CD8-positive, alpha-beta memory T cell (primary cell): ENCODE measurements around the gene OR1I1. TPM values are rescaled to one million over a fixed set of nuclear protein-coding genes. Genes with fewer than 3 reads are reported as not detected.
"Not testable (repeated sequence)": the region's sequence is repeated elsewhere in the genome, so short reads cannot be mapped to it uniquely, and the experiment has no call there.

ENCODE experiments used
- CTCF ChIA-PET: fragments of 350-600 bp; sonication (Branson Sonifier 250); formaldehyde crosslinking; loops from one replicate; lab custom pipeline; 2021; ENCODE audit warnings: antibody characterized with exemption; lab: Charles Lee
- POLR2A ChIA-PET: fragments of 350-600 bp; sonication (Branson Sonifier 250); formaldehyde crosslinking; loops from one replicate; lab custom pipeline; 2021; ENCODE audit warnings: antibody characterized with exemption; lab: Charles Lee
- DNase-seq, 5 donors: peaks; one replicate each; pipeline versions ENCODE4 v3.0.0 to v3.0.0-alpha.2; 2020 to 2022; ENCODE audit warnings: mixed read lengths in 1 of 5
- H3K27ac ChIP-seq: one replicate; pipeline ENCODE4 v1.7.0; 2013; ENCODE audit warnings: low read depth, mild to moderate bottlenecking, low read length, moderate library complexity
- H3K27me3 ChIP-seq: 2 replicates; pipeline ENCODE4 v1.7.0; 2013; ENCODE audit warnings: low read length, mild to moderate bottlenecking; ENCODE audit not compliant: insufficient read depth, poor library complexity, severe bottlenecking
- H3K36me3 ChIP-seq: 2 replicates; pipeline ENCODE4 v1.7.0; 2013; ENCODE audit warnings: mild to moderate bottlenecking, low read length, moderate library complexity; ENCODE audit not compliant: insufficient read depth
- H3K4me1 ChIP-seq: 2 replicates; pipeline ENCODE4 v1.7.0; 2013; ENCODE audit warnings: mild to moderate bottlenecking, low read length, moderate library complexity; ENCODE audit not compliant: insufficient read depth
- H3K4me3 ChIP-seq: 2 replicates; pipeline ENCODE4 v1.7.0; 2013; ENCODE audit warnings: mild to moderate bottlenecking, low read length
- H3K9me3 ChIP-seq: 2 replicates; pipeline ENCODE4 v1.7.0; 2013; ENCODE audit warnings: mild to moderate bottlenecking, low read length
- H3K27ac Mint-ChIP-seq, 8 donors: one replicate each; pipeline ENCODE4 v1.8.0; 2020 to 2021; ENCODE audit warnings: mixed read lengths in 8 of 8, mild to moderate bottlenecking in 6 of 8, inconsistent platforms in 3 of 8, moderate library complexity in 3 of 8
- H3K27me3 Mint-ChIP-seq, 2 donors: one replicate each; pipeline ENCODE4 v1.8.0; 2020 to 2021; ENCODE audit warnings: mixed read lengths in 2 of 2, mild to moderate bottlenecking in 1 of 2, moderate library complexity in 1 of 2
- H3K36me3 Mint-ChIP-seq, 3 donors: one replicate each; pipeline ENCODE4 v1.8.0; 2020 to 2021; ENCODE audit warnings: mixed read lengths in 3 of 3, inconsistent platforms in 1 of 3, mild to moderate bottlenecking in 1 of 3
- H3K4me1 Mint-ChIP-seq, 3 donors: one replicate each; pipeline ENCODE4 v1.8.0; 2020 to 2021; ENCODE audit warnings: mixed read lengths in 3 of 3, inconsistent platforms in 1 of 3, mild to moderate bottlenecking in 1 of 3
- H3K4me3 Mint-ChIP-seq, 7 donors: one replicate each; pipeline ENCODE4 v1.8.0; 2020 to 2021; ENCODE audit warnings: mixed read lengths in 7 of 7, mild to moderate bottlenecking in 6 of 7, moderate library complexity in 4 of 7, inconsistent platforms in 2 of 7
- H3K9me3 Mint-ChIP-seq, 5 donors: one replicate each; pipeline ENCODE4 v1.8.0; 2020 to 2022; ENCODE audit warnings: mixed read lengths in 5 of 5, mild to moderate bottlenecking in 3 of 5, moderate library complexity in 2 of 5, inconsistent platforms in 1 of 5
- polyA plus RNA-seq: library from polyadenylated mRNA; unstranded; fragments of 300-500 nt; fragmentation: Illumina TruSeq; gene quantifications from one replicate; pipeline ENCODE4 v1.2.3, GENCODE V29; 2021
- total RNA-seq, 2 experiments: library from RNA; stranded (reverse); gene quantifications; one replicate each; pipeline ENCODE4 v1.2.3, GENCODE V29; 2021

OR1I1 gene
- total and polyA plus RNA-seq, 3 experiments from 2014 or later = not detected

DNA sequence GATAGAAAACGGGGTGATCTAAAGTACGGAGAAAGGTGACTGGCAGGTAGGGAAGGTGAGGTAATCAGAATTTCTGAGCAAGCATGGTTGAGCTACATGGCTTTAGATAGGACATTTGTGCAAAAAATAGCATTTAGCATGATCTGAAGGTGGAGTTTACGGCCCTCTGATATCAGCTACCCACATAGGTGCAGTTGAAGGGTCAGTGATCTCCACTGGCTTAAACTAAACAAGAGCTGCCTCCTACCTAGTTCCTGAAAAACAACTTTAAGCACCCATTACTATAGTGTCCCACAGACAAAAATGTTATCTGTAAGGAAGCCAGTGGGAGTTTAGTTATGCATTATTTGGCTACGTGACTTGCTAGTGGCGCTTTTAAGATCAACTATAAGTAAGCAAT lies 33.9 kb upstream of the OR1I1 start:
- POLR2A ChIA-PET = no interaction called here
- Histone ChIP-seq H3K27ac (no peak overlapping the region), H3K27me3 (peaks cover 4% of the 10 kb centered on the region), H3K4me3 (no peak overlapping the region), H3K4me1 (no peaks in the 10 kb centered on the region), H3K36me3 (no peaks in the 10 kb centered on the region), H3K9me3 (no peaks in the 10 kb centered on the region)
- Mint-ChIP-seq H3K9me3 (peaks cover 0 to 3% (median 0%) of the 10 kb centered on the region in 5 donors), H3K4me1 (no peaks in the 10 kb centered on the region), H3K27ac (peak overlapping the region in 1 of 8 donors; percentile 51), H3K4me3 (no peak overlapping the region), H3K27me3 (peaks cover 35 to 65% of the 10 kb centered on the region in 2 donors), H3K36me3 (no peaks in the 10 kb centered on the region)
- DNase-seq = no peak
- CTCF ChIA-PET = no interaction called here

DNA sequence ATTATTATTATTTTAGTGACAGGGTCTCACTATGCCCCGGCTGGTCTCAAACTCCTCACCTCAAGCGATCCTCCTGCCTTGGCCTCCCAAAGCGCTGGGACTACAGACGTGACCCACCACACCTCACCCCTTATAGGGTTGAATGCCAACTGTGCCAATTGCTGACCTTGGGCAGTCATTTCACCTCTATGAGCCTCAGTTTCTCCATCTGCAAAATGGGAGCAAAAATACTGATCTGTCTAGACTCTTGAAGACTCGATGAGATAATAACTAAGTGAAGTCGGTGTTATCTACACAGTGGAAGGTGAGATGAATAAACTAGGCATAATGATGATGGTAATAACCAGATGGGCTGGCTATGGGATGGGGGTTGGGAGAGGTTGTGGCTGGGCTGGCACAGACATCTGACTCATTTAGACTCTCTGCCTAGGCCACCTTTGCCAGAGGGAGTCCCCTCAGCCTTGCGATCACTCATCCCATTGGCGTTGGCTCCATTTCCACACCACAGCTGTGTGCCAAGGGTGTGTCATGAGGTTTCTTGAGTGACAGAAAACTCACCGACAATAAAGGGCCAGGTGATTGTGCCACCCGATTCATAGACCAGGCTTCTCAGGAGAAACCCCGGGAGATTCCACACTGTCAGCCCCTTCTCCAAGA lies 33.0 kb upstream of the OR1I1 start, which contains the start of gene CASP14:
Gene CASP14, plus strand, starts transcription at position 596 of the 657 bp plus-strand sequence. CDS start 2,772 bp downstream, outside the sequence.
- H3K36me3 ChIP-seq = no peaks in the 10 kb centered on the region
- no peaks in the 10 kb centered on the region for H3K4me1 ChIP-seq
- H3K27ac ChIP-seq = no peak within 1 kb of the TSS
- DNase-seq = no peak
- Mint-ChIP-seq H3K27me3 (peaks cover 34 to 69% of the 10 kb centered on the region in 2 donors), H3K4me1 (no peaks in the 10 kb centered on the region), H3K4me3 (no peak within 1 kb of the TSS), H3K27ac (no peak within 1 kb of the TSS), H3K36me3 (no peaks in the 10 kb centered on the region), H3K9me3 (peaks cover 0 to 3% (median 0%) of the 10 kb centered on the region in 5 donors)
- POLR2A ChIA-PET = no interaction called here
- CTCF ChIA-PET = no interaction called here
- H3K4me3 ChIP-seq = no peak within 1 kb of the TSS
- H3K9me3 ChIP-seq = no peaks in the 10 kb centered on the region
- H3K27me3 ChIP-seq = peaks cover 4% of the 10 kb centered on the region

DNA sequence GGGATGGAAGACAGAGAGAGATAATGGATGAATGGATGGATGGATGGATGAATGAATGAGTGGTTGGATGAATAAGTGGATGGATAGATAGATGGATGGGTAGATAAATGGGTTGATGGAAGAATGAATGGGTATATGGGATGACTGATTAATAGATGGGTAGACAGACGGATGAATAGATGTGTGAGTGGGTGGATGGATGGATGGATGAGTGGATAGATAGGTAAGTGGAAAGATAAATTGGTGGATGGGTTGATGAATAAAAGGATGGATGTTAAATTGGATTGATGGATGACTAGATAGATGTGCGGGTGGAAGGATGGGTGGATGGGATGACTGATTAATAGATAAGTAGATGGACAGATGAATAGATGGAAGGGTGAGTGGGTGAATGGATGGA lies 31.4 kb upstream of the OR1I1 start:
- Histone ChIP-seq H3K27me3 (peaks cover 4% of the 10 kb centered on the region), H3K9me3 (no peaks in the 10 kb centered on the region), H3K27ac (no peak overlapping the region), H3K36me3 (no peaks in the 10 kb centered on the region), H3K4me1 (no peaks in the 10 kb centered on the region), H3K4me3 (no peak overlapping the region)
- Mint-ChIP-seq H3K4me1 (no peaks in the 10 kb centered on the region), H3K27me3 (peaks cover 23 to 67% of the 10 kb centered on the region in 2 donors), H3K4me3 (no peak overlapping the region), H3K9me3 (peaks cover 0 to 3% (median 0%) of the 10 kb centered on the region in 5 donors), H3K36me3 (no peaks in the 10 kb centered on the region), H3K27ac (no peak overlapping the region)
- CTCF ChIA-PET = no interaction called here
- POLR2A ChIA-PET = no interaction called here
- no peak for DNase-seq

DNA sequence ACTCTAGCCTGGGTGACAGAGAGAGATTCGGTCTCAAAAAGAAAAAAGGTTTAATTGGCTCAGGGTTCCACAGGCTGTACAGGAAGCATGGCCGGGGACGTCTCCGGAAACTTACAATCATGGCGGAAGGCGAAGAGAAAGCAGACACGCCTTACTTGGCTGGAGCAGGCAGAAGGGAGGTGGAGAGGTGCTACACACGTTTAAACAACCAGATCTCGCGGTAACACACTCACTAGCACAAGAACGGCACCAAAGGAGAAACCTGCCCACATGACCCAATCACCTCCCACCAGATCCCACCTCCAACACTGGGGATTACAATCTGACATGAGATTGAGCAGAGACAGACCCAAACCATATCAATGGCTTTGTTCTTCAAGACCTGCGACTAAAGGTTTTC lies 20.0 kb upstream of the OR1I1 start:
- H3K4me1 ChIP-seq = no peaks in the 10 kb centered on the region
- ChIA-PET CTCF (no interaction called here), POLR2A (no interaction called here)
- Mint-ChIP-seq H3K27ac (no peak overlapping the region), H3K9me3 (peaks cover 0 to 8% (median 4%) of the 10 kb centered on the region in 5 donors), H3K36me3 (no peaks in the 10 kb centered on the region), H3K4me1 (no peaks in the 10 kb centered on the region), H3K4me3 (no peak overlapping the region), H3K27me3 (peaks cover 26 to 59% of the 10 kb centered on the region in 2 donors)
- no peak overlapping the region for H3K27ac ChIP-seq
- no peaks in the 10 kb centered on the region for H3K9me3 ChIP-seq
- no peaks in the 10 kb centered on the region for H3K36me3 ChIP-seq
- no peaks in the 10 kb centered on the region for H3K27me3 ChIP-seq
- no peak overlapping the region for H3K4me3 ChIP-seq
- no peak for DNase-seq

DNA sequence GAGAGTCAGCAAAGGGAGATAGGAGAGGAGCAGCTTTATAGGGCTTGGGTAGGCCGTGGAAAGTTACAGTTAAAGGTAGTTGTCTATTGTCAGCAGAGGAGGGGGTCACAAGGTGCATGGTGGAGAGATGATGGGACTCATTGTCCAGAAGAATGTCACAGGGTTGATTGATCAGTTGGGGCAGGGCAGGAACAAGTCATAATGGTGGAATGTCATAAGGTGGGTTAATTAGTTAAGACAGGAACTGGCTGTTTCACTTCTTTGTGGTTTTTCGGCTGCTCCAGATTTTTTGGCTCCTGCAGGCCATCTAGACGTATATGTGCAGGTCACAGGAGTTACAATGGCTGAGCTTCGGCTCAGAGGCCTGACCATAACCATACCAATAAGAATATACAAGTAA lies 11.6 kb upstream of the OR1I1 start:
- H3K4me1 Mint-ChIP-seq, H3K36me3 Mint-ChIP-seq, H3K4me1 ChIP-seq, H3K27me3 ChIP-seq, CTCF ChIA-PET, H3K9me3 Mint-ChIP-seq, H3K27ac Mint-ChIP-seq, H3K4me3 Mint-ChIP-seq, H3K27ac ChIP-seq, POLR2A ChIA-PET, H3K36me3 ChIP-seq, H3K4me3 ChIP-seq, H3K9me3 ChIP-seq, DNase-seq: not testable (repeated sequence)
- H3K27me3 Mint-ChIP-seq = peaks cover 11 to 29% of the 10 kb centered on the region in 2 donors

DNA sequence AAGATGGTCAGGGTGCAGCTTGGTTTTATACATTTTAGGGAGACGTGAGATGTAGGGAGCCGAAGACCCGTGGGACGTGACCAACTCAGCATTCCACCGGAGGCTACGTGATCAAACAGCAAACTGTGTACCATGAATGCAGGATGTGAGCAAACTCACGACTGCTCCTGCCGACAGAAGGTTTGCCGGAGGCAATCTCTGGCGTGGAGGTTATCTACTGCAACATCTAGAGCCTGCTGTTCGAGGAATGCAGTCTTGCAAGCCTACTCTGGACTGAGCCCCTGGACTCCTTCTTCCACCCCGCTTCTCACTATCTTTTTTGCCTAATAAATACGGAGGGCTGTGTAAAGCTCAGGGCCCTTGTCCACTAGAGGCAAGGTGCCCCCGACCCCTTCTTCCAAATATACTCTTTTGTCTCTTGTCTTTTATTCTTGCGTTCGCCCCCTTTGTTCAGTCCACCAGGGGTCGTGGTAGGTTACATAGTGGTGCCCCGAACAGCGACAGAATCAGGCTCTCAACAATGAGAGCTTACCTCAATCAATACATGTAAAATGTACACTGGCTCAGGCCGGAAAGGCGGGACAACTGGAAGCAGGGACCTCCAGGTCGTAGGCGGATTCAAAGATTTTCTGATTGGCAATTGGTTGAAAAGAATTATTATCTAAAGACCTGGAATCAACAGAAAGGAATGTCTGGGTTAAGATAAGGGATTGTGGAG lies 8.9 kb upstream of the OR1I1 start:
- no peaks in the 10 kb centered on the region for H3K27me3 ChIP-seq
- Mint-ChIP-seq H3K4me1 (no peaks in the 10 kb centered on the region), H3K27me3 (peaks cover 12 to 15% of the 10 kb centered on the region in 2 donors), H3K4me3 (no peak overlapping the region), H3K36me3 (no peaks in the 10 kb centered on the region), H3K9me3 (no peaks in the 10 kb centered on the region), H3K27ac (peak overlapping the region in 1 of 8 donors; percentile 6)
- ChIA-PET POLR2A (no interaction called here), CTCF (no interaction called here)
- no peak overlapping the region for H3K4me3 ChIP-seq
- no peak overlapping the region for H3K27ac ChIP-seq
- H3K9me3 ChIP-seq = no peaks in the 10 kb centered on the region
- no peaks in the 10 kb centered on the region for H3K36me3 ChIP-seq
- no peak for DNase-seq
- H3K4me1 ChIP-seq = no peaks in the 10 kb centered on the region

DNA sequence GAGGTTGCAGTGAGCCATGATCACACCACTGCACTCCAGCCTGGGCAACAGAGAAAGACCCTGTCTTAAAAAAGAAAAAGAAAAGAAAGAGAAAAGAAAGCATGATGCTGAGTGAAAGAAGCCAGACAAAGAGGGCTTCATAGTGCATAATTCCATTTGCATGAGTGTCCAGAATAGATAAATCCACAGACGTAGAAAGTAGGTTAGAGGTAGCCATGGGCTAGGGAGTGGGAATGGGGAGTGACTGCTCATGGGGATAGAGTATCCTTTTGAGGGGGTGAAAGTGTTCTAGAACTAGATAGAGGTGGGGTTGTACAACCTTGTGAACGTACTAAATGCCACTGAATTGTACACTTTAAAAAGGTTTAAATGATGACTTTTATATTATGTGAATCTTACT lies 7.6 kb upstream of the OR1I1 start:
- no peak overlapping the region for H3K27ac Mint-ChIP-seq
- H3K9me3 Mint-ChIP-seq = no peaks in the 10 kb centered on the region
- no peak for DNase-seq
- H3K27me3 Mint-ChIP-seq = peaks cover 17 to 21% of the 10 kb centered on the region in 2 donors
- H3K4me3 Mint-ChIP-seq = no peak overlapping the region
- H3K9me3 ChIP-seq = no peaks in the 10 kb centered on the region
- no peaks in the 10 kb centered on the region for H3K4me1 Mint-ChIP-seq
- no peaks in the 10 kb centered on the region for H3K36me3 ChIP-seq
- no peaks in the 10 kb centered on the region for H3K4me1 ChIP-seq
- H3K27me3 ChIP-seq = no peaks in the 10 kb centered on the region
- H3K36me3 Mint-ChIP-seq = no peaks in the 10 kb centered on the region
- no peak overlapping the region for H3K27ac ChIP-seq
- no peak overlapping the region for H3K4me3 ChIP-seq
- CTCF ChIA-PET = interaction anchor here (1.7 kb wide), 1 partner anchor 17 kb away, joined by 6 read pairs; no protein-coding TSS in a partner anchor
- POLR2A ChIA-PET = no interaction called here

DNA sequence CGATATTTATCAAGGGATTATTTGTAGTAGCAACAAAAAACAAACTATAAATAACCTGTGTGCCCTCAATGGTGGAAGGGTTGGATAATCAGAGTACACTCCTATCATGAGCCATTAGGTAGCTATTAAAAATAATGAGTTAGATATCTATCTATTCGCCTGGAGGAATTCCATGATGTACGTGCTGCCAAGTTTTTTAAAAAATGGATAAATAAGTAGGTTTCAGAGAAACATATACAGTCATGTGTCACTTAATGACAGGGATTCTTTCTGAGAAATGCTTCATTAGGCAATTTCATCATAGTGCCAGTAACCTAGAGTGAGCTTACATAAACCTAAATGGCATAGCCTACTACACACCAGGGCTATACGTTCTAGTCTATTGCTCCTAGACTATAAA lies 6.2 kb upstream of the OR1I1 start:
- H3K27me3 ChIP-seq = no peaks in the 10 kb centered on the region
- H3K9me3 ChIP-seq = no peaks in the 10 kb centered on the region
- no peak overlapping the region for H3K4me3 Mint-ChIP-seq
- POLR2A ChIA-PET = no interaction called here
- H3K4me1 Mint-ChIP-seq = no peaks in the 10 kb centered on the region
- H3K27ac ChIP-seq = no peak overlapping the region
- H3K9me3 Mint-ChIP-seq = no peaks in the 10 kb centered on the region
- no peak overlapping the region for H3K4me3 ChIP-seq
- no peaks in the 10 kb centered on the region for H3K4me1 ChIP-seq
- no peak overlapping the region for H3K27ac Mint-ChIP-seq
- DNase-seq = no peak
- H3K27me3 Mint-ChIP-seq = peaks cover 15 to 24% of the 10 kb centered on the region in 2 donors
- H3K36me3 ChIP-seq = no peaks in the 10 kb centered on the region
- CTCF ChIA-PET = interaction anchor here (1.7 kb wide), 1 partner anchor 16 kb away, joined by 6 read pairs; no protein-coding TSS in a partner anchor
- no peaks in the 10 kb centered on the region for H3K36me3 Mint-ChIP-seq
